Stimulated activated naive CD4-positive, alpha-beta T cell (primary cell): ENCODE data around the gene TVP23C.
"Not testable (repeated sequence)": the region's sequence is repeated elsewhere in the genome, so short reads cannot be mapped to it uniquely, and the experiment has no call there.

Source experiments
- DNase-seq, 6 experiments: peaks; one replicate each; lab custom pipeline; 2025; lab: John Stamatoyannopoulos, UW

The TVP23C gene

GRCh38 chr17:15563375-15563857 is at the start of gene TVP23C:
Gene TVP23C, minus strand, starts transcription at chr17:15563483. Its CDS starts 35 bp downstream, at chr17:15563448.
- DNase-seq, result peak; percentile 27 to 85 (median 68)

DNA sequence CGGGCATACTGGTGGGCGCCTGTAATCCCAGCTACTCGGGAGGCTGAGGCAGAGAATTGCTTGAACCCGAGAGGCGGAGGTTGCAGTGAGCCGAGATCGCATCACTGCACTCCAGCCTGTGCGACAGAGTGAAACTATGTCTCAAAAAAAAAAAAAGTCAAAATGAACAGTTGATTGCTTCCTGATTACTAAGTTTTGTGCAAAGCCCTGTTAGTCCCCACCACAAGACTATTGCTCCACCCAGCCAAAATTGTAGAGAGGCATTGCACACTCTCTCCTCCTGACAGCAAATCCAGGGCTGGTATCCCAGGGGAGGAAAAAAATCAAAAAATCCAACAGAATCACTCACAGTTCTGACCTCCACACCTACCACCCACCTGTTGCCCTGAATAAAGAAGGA is 29.7 kb upstream of the TVP23C start:
- DNase-seq, result not testable (repeated sequence)

GRCh38 chr17:15591986-15592385 is 28.7 kb upstream of the TVP23C start:
- DNase-seq, result not testable (repeated sequence)

DNA sequence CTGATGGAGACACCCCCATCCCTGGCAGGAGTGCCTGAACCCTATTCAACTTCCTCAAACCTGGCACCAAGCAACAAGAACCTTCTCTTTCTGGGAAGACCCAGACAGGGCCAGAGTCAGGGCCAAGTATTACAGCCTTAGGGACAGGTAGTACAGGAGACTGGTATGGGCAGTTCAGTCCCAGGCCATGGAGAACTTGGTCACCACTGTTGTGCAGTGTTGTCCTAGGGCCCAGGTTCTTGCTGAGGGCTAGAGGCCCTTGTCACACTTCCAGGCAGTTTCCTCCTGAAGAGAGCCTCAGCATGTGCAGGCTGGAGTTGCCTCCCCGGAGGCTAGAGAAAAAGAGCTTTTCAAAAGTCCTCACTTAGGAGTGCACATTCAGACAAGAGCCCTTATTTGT is 27.6 kb upstream of the TVP23C start:
- not testable (repeated sequence) for DNase-seq

GRCh38 chr17:15589544-15590536 is 26.6 kb upstream of the TVP23C start:
- DNase-seq, result not testable (repeated sequence)

- DNase-seq, result not testable (repeated sequence)
These were observed 24.7 kb upstream of the TVP23C start for GRCh38 chr17:15588017-15588416.

DNA sequence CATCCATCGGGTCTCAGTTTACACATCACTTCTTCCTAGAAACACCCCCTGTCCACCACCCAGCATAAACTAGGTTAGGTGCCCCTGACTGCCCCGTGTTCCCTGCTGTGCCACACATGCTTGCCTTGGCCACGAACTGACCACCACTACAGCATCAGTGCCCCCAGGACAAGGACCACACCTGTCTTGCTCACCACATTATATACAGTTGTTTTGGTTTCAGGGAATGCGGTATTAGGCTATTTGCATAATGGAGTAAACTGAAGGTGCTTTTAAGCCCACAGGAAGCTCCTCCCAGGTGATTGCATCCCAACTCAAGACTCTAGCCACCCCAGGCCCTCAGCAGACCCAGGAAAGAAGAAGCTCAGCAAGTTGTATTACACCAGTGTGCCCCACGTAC is 20.0 kb upstream of the TVP23C start:
- DNase-seq, result not testable (repeated sequence)

DNA sequence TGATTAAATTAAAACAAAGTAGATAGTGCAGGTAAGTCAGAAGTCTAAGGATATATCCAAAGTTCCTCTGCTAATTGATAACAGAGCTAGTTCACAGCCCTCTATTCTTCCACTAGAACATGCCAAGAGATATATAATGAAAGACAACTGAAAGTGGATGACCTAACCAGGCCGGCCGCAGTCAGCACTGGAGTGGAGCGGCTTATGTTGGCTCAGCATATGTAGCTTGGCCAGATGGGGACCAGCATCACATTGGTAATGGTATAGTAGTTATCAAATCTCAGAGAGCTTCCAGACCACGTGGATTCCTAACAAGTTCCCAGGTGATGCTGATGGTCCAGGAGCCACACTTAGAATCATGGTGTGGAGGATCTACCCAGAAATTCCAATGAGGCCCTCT is 18.2 kb upstream of the TVP23C start:
- not testable (repeated sequence) for DNase-seq

DNA sequence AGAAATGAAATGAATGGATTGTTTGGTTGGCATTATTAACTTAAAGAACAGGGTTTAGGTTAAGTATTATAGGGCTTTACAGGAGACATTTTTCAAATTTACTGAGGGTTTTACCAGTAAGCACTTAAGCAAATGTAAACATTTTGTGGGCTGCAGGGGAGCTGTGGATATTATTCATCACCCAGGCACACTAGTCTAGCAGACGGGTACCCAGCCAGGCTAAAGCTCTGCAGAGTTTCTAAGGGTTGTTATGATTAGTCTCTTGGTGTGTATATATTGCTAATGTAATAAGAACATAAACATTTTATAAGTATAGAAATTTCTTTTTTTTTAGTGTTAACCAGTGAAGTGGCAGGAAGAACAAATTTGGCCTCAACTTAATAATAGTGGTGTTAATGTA is 13.6 kb upstream of the TVP23C start:
- DNase-seq, result not testable (repeated sequence)

- not testable (repeated sequence) for DNase-seq
These were observed 11.4 kb upstream of the TVP23C start for GRCh38 chr17:15574660-15575059.

GRCh38 chr17:15573870-15574269 is 10.6 kb upstream of the TVP23C start:
- not testable (repeated sequence) for DNase-seq

DNA sequence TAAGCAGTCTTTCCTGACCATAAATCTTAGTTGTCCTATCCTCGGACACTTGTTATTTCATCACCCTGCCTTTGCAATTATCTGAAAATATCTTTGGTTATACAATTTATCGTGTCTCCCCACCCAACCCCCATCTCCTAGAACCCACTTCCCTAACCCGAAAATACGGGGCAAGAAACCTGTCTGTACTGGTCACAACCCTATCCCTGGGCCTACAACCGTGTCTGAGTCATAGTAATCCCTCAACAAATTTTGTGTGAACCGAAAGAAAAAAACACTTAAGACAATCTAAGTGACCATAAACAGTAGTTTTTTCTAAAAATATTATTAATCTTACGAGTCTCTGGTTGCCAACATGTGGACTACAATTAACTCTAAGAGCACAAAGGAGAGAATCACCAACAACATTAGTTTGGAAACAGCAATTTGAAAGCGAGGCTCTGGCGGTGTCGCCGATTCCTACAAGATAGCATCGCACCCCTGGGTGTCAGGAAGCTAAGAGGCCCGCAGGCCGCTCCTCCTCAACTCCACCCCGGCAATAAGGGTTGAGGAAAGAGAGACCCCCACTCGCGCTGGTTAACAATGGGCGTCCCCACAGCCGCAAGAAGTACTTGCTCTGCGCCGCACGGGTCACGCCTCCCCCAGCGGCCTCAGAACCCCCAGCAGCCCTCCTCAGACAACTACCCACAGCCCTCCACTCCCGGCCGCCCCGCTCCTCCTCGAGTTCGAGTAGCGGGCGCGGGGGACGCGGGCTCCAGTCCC is 489 bp downstream of the TVP23C start:
- not testable (repeated sequence) for DNase-seq

- DNase-seq, result not testable (repeated sequence)
These were observed 1.8 kb downstream of the TVP23C start for GRCh38 chr17:15561439-15561838.

DNA sequence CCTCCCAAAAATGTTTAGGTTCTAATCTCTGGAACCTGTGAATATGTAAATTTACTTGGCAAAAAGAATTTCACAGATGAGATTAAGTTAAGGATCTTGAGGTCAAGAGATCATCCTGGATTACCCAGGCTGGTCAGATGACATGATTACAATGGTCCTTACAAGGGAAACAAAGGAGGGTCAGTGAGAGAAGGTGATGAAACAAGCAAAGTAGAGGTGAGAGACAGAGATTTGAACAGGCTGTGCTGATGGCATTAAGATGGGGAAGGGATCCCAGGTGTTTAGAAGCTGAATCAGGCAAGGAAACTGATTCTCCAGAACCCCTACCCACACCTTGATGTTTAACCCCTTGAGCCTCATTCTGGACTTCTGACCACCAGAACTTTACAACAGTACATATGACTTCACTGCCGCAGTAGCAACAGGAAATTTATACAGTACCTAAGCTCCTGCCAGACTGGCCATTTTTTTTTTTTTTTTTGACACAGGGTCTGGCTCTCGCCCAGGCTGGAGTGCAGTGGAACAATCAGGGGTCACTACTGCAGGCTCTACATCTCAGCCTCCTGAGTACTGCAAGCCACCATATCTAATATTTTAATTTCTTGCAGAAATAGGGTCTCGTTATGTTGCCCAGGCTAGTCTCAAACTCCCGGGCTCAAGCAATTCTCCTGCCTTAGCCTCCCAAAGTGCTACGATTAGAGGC is 4.7 kb downstream of the TVP23C start:
- DNase-seq, result not testable (repeated sequence)

DNA sequence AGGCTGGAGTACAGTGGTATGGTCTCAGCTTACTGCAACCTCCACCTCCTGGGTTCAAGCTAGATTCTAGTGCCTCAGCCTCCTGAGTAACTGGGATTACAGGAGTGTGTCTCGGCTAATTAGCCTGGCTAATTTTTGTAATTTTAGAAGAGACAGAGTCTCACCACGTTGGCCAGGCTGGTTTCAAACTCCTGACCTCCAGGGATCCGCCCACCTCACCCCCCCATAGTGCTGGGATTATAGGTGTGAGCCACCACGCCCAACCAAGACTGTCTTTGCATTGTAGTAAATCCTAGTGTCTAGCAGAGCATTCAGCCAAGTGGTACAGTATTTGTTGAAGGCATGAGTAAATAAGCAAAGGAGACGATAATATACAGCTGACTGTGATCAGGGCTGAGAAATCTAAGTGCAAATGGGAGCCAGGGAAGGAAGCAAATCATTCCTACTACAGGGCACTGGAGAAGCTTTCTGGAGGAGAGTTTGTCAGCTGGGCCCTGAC is 5.9 kb downstream of the TVP23C start:
- DNase-seq, result not testable (repeated sequence)

DNA sequence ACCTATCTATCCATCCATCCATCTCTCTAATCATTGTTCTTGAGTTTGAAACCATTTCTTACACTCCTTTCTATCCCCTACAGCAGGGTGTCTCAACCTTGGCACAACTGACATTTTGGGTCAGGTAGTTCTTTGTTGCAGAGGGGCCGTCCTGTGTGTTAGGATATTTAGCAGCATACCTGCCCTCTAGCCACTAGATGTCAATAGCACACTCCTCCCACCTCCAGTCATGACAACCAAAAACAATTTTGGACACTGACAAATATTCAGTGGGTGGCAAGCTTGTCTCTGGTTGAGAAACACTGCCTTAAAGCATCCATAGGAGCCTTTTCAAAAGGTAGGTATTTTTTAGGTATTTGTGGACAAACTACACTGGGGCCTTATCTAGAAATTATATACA is 10.4 kb downstream of the TVP23C start:
- DNase-seq, result not testable (repeated sequence)

GRCh38 chr17:15549552-15549951 is 13.7 kb downstream of the TVP23C start:
- DNase-seq, result not testable (repeated sequence)

GRCh38 chr17:15546604-15547003 is 16.7 kb downstream of the TVP23C start:
- not testable (repeated sequence) for DNase-seq

DNA sequence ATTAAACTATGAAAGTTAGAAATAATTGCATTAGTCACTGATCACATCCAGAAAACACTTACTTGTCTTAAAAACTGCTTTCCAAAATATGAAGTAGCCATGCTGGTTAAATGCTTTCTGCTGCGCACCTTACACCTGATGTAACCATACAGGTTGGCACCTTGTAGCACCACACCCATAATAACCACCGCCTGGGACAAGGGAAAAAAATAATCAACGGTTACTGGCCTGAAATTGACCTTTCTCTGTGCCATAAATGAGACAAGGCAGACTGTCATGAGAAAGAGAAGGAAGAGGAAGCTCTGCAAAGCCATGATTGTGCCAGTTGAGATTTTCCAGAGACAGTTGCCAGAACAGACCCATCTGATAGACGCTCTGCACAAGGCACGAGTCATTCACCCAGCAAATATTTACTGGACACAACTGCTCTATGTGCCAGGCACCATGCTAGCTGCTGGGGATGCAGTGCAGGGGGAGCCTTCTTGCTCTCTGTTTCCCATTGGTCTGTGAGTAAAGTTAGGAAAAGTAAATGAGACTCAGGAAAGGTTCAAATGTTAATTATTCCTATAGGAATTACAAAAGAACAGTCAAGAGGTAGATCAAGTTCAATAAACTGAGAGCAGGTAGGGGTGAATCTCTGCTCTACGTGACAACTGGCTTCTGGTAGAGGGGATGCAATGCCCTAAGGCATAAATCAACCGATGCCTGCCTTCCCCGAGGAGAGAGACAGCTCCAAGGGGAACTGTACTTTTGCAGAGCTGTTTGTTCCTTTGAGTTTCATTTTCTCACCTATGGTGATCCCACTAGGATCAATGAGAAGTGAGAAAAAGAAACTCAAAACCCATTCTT is 22.7 kb downstream of the TVP23C start:
- DNase-seq, result not testable (repeated sequence)

DNA sequence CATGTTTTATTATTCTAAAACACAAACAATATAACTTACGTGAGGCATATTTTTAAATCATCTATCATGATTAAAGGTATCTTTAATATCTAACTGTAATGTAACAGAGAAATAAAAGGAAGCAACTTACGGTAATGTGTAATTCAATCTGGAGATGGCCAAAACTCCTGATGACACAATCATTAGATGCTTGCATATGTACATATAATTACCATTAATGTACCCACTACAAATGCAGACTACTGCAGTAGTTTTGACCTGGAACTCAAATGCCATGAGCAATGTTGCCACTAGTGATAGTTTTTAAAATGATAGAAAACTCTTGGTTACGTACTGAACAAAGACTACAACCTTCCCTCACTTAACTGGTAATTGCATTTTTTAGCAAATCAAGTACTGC is 30.2 kb downstream of the TVP23C start:
- DNase-seq, result not testable (repeated sequence)
